ENCODE data around the gene RAP2A.
A peak's percentile ranks its signal among the peaks of the same experiment; 100 is the strongest.

The RAP2A gene

DNA sequence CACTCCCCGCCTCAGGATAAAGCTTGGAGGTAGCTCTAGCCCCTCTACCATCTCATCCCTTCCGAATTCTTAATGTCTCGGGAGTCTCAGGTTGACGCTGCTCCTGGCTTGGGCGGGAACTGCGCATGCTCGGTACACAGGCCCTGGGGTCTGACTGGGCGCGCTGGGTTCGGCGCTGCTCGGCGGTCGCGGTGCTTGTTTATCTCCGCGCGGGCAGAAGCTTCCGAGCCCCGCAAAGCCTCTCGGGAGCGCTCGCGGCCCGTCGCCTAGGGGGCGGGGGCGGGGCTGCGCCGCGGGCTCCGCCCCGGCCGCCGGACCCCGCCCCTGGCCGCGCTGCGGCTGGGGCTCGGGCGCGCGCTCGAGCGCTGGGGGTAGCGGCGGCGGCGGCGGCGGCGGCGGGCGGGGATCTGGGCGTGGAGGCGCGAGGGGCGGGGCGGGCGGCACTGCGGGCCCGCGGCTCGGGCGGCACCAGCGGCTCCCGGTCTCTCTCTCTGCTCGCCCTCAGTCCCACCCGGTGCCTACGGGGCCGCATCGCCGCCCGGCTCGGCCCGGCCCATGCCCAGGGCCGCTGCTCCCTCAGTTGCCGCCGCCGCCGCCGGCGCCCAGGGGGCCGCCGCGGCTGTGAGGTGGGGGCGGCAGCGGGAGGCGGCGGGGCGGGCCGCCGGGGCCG, at the start of gene RAP2A:
RAP2A (plus strand) TSS at position 443 of the 670 bp plus-strand sequence. CDS start 302 bp downstream, outside the sequence.
- peak; percentile 84 for DNase-seq

DNA sequence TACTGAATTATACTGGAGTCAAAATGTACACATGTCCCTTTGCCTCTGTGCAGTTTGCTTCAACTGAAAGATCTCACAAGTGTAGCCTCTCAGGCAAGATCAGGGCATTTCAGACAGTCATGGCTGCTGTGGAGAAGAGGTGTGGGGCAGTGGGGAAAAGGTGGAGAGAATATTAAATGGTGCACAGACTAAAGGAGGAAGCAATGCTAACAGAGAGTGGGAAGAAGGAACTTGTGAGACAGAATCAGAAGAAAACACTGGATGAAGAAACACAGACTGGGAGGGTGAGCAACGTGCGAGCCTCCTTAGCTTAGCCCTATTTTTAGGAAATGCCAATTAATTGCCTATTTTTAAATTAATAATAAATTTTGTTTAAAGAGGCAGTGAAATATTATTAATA, 49.6 kb upstream of the RAP2A start:
- DNase-seq, result no peak

DNA sequence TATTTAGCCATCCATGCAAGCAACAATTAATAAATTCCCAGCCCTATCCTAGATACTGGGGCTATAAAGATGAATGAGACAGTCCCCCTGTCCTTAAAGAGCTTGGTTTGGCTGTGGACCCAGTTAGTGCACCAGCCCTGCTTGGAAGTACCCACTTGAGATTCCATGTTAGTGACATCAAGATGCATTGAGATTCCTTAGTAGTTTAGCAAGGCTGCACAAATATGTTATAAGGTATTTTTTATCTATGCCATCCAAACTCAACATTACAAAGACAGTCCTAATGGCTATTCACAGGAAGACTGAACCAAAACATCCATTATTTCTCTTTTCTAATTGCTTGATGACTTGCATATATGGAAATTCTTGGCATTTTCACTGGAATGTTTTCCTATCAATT, 48.8 kb upstream of the RAP2A start:
- no peak for DNase-seq

DNA sequence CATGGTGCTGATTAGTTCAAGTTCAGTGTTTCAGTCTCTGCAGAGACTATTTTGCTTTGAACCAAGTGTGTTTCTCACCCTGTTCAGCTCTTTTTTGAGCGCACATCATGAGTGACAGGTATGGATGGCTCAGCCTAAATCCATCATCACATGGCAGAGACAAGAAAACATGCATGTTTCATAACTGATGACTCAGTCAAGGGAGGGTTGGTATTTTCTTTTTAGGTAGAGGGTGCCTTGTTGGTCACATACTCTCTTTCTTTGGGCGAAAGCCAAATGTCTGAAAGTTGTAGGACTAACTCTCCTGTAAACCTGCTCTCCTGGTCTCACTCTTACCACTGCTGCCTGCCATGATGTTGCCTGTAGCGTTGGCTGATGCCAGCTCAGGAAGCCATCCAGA, 48.1 kb upstream of the RAP2A start:
- no peak for DNase-seq

DNA sequence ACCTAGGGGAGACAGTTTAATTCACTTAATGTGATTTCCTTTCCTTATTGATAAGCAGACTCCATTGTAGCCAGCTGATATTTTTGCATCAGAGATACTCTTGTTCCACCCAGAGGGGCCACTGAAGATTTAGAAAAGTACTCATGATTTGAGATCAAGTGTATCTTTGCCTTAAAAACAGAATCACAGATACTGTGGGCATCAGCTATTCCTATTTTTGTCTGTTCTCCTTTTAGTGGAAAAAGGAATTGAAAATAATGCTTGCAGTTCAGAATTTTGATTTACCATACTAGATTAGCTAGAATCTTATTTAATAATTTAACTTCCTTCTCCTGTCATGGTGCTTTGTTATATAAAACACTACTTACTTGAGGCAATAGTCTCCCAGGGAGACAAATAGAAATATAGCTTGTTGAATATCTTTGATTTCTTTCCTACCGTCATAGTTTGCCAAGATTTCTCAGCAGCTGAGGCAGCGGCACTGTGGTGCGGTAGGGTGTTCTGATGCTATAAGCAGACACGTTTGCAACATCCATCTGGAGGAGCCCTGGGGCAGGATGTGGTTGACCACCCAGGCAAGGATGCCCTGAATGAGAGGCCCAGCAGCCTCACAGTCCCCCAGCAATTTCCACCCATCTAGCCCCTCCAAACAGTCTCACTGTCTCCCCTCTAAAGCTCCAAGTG, 47.0 kb upstream of the RAP2A start:
- DNase-seq, result no peak

DNA sequence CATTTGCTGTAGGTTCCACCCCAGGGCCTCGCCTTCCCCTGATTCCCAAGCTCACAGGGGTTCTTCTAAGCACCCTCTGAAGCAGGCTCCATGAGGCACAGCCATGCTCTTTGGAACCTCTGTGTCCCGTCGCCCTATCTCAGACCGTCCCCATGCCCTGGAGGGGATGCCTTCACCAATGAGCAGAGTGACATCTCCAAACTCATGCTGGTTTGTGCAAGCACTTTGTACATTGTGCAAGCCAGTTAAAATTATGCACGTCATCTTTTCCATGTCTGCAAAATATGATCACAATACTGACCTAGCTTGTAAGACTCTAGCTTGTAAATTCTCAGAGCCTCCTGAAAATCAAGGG, 46.5 kb upstream of the RAP2A start:
- DNase-seq, result no peak

DNA sequence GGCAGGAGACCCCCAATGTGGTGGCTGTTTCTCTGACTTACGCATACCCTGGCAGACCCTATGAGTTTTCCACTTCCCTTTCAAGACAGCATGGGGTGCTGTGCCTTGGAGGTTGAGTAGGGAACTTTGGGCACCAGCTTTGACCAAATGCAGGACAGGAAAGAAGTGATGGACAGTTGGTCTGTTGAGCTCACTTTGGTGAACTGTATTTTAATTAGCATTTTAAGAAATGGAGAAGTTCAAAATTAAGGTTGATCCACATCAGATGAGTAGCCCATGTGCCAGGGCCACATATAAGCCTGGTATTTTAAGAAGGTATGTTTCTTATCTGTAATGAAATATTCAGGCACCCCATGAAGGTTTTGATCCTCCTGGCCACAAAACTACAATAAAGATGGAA, 46.1 kb upstream of the RAP2A start:
- DNase-seq, result no peak

DNA sequence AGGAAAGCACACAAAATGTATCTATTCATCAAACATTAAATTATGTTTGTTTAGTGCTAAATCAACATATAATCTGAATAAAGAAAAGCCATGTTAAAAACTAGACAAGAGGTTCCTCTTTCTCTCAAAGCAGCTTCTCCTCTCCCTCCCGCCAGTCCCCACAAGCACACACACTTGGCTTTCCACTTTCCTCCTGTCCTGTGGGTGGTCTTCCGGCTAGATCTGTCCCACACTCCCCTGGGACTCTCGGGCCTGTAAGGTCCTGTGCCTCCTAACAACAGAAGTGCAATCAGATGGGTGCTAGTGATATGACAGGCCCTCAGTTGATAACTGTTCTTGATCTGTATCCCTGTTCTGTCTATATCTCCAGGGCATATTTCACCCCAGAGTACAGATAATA, 45.6 kb upstream of the RAP2A start:
- DNase-seq, result no peak

DNA sequence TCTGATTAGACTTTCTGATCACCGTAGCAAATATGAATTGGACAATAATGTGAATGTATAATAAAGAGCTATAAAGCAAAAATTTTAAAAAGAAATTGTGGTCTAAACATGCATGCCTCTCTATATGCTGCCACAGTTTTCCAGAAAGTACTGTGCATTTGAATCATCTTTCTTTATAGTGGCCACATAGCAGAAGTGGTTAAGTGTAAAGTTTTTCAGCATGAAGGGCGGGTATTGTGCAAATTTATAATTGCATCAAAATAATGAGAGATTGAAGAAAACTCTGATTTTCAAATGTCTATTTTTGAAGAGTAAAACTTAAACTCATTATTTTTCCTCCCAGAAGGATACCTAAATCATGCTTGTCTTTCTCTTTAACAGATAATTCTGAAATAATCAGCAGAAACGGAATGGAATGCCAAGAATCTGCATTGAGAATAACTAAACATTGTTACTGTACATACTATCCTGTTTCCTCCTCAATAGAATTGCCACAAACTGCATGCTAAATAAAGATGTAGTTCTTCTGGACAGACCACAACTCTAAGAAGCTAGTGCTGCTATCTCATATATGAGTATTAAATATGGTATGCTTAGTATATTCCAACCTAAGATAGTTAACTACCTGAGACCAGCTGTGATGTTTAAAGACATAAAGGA, 42.9 kb upstream of the RAP2A start:
- no peak for DNase-seq

DNA sequence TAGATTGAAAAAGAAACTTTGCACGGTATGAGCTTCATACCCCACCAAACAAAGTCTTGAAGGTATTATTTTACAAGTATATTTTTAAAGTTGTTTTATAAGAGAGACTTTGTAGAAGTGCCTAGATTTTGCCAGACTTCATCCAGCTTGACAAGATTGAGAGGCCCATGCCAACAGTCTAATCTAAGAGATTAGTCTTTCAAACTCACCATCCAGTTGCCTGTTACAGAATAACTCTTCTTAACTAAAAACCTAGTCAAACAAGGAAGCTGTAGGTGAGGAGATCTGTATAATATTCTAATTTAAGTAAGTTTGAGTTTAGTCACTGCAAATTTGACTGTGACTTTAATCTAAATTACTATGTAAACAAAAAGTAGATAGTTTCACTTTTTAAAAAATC, 41.9 kb upstream of the RAP2A start:
- no peak for DNase-seq

DNA sequence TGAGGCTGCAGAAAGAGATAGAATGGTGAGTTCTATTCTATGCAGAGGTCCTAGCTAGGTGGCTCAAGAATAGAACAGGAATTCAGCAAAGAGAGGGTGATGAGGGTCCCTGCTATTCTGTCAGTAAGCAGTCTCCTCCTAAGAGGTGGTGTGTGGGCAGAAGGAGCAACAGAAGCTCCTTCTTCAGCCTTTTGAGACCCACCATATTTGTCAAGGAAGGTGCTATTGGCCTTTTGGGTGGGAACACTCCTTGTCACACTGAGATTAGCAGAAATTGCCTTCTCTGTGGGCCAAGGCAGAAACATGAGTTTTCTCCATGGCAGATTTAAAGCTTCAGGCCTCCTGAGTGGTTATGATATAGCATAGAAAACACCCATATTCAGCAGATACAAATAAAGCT, 39.4 kb upstream of the RAP2A start:
- no peak for DNase-seq

DNA sequence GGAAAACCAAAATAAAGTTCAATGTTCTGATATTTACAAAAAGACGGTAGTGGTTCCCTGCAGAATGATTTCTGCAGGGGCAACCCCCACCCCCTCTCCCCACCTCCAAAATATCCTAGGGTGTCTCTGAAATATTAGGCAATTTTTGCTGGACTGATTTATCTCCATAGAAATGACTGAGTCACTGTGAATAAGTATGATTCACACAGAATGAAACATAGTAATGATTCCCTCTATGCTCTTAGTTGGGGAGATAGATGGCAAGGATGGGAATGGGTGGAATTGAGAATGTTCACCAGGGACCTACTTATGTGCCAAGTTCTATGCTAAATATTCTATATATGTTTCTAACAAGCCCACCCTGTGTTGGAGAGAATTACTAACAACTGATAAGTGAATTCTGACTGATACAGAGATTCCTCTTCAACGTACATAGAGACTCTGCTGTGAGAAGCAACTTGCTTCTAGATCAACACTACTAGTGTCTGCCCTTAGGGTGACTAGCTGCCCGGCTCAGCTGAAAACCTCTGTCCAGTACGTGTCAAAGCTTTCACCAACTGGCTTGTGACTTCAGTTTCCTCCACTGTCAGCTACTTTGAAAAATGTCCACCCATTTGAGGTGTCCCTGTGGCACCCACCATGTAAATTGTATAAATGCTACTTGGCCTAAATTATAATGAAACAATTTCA, 38.4 kb upstream of the RAP2A start:
- no peak for DNase-seq

DNA sequence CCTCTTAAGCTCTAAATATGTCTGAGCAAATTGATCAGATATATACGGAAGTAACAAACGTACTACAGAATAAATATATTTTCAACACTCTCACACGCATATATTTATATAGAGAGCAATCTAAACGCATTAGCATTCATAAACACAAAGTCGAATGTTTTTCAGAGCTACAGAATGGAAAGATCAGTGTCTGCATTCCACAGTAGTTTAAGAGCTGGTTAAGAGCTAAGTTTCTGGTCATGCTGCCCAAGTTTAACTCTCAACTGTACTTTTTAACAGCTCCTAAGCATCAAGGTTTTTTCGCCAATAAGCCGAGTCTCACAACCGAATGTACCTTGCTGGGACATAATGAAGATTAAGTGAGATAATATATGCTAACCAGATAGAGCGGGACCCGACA, 36.7 kb upstream of the RAP2A start:
- DNase-seq, result no peak

DNA sequence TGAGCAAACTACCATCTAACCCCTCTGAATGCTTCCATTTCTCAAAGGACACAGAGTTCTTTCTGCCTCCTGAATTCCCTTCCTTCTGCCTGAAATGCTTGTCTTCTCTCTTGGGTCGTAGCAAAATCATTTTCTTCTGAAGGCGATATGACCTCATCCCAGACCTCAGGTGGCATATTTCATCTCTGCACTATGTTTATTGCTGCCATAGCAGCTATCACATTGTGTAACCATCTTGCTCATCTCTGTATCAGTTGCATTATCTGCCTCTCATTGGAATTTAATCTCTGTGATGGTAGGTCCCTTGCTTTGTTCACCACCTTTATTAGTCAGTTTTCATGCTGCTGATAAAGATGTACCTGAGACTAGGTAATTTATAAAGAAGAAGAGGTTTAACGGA, 32.5 kb upstream of the RAP2A start:
- DNase-seq, result no peak

DNA sequence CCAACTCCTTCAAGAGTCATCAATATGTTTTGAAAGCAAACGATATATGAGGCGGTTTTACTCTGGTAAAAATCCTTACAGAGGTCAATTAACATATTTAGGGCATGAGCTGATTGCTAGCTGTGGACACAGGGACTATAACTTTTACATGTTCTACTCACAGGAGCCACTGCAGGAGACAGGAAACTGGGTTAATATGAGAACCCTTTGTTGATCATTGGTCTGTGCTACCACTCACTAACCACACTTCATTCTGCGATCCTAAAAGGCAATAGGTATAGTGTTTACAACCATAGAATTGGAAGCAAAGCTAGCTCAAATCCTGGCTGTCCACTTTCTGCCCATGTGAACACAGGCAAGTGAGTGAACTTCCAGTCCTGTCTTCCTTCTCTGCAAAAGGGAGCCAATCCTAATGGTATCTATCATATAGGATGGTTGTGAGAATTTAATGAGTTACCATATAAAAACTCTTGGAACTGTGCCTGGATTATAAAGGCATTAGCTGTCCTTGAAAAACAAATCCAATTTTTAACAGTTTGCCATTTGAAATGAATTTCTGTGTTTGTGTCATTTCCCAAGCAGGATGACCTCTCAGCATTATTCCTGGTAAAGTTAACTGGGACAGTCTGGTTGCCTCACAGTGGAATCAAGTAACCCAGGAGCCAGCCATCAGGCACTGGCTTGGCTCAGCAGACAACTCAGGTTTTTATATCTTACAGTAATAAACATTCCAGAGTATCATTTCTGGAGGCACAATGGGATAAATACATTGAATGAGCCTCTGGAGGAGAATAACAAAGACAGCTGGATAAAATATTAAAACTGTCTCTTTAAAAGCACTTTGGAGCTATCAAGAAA, 29.8 kb upstream of the RAP2A start:
- DNase-seq, result no peak

DNA sequence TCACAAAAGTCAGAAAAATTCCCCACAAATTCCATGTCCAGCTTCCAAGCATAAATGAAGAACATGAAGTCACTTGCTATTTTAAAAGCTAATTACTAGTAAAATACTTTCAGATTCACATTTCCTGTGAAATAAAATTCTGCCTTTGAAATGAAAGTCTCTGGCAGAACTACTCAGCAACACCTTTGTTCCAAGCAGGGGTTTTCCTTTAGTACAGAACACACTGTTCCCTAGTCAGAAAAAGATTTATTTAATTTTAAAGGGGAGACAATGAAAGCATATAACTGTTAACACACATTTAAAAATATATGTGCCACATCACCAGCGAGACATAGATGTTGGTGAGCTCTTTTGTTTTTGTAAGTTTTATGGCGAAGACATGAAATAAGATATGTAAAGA, 26.4 kb upstream of the RAP2A start:
- no peak for DNase-seq

DNA sequence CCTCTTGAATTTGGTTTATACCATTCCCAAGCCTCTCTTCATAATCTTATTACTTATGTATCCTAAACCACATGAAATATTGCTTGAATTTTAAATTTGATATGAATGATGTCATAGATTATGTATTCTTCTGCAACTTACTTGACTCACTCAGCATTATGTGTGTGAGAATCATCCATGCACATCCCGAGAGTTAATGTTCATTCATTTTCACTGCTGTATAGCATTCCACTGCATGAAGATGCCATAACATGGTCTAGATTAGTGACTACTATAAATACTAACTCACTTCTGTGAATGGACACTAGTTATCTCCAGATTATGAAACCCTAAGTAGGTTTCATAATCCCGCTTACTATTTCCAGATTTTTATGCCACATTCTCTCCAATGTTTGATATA, 25.0 kb upstream of the RAP2A start:
- DNase-seq, result no peak

DNA sequence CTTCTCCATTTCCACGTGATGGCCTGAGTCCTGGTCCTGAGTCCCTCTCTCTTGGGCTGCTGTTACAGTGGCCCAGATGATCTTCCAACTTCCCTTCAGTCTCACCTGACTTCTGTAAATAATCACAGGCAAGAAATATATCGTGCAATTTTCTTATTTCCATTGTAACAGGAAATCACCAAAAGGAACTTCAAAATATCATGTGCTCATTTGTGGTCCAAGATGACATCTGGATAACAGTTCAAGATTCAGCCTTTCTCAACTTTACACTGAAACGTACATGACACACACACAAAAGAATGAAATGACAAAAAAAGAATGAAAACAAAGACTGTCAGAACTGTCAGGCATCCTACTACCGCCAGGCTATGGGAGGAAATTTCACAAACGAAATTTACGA, 22.0 kb upstream of the RAP2A start:
- no peak for DNase-seq

DNA sequence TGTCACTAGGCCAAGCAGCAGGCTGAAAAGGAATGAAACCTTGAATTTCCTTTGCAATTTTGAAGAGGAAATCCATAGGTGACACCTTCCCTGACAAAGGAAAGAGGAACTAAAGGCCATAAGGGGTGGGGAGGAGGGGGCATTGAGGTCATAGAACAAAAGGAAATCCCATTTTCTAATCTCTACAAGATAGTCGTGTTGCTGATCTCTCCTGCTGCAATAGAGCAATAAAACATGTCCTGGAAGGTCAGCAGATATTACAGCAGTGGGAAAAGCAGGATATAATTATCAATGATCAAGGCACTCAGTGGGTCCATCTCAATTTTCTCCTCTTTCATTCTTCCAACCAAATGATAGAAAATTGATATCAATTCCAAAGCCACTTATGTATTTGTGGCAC, 20.3 kb upstream of the RAP2A start:
- DNase-seq, result no peak

DNA sequence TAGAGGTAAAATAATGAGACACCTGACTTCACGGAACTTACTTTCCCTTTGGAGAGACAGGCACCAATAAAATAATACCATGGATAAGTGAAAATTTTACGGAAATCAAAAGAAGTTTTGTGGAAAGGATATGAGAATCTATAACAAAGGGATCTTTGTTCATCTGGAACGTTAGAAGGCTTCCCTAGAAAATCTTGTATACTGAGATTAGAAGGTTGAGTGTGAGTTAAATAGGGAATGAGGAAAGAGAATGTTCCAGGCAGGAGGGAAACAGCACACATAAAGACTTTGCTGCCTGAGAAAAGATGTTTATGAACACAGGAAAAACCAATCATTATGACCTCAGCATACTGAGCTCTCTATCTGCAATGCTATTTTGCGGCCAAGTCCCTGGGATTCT, 19.6 kb upstream of the RAP2A start:
- DNase-seq, result no peak

DNA sequence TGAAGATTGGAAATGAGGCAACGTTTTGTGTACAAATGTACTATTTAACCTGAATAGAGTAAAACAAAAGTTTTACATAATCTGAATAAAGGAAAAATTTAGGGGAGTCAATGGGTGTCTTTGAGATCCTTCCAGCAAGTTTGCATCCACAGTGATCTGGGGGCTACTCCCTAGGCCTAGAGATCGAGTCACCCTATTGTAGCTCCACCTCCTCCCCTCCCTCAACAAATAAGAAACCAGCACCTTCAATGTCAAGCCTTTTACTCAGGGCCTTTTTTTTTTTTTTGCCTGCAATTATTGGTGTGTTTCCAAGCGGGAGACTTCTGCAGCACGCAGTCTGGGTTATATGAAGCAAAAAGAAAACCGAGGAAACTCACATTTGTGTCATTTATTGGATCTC, 16.3 kb upstream of the RAP2A start:
- no peak for DNase-seq

DNA sequence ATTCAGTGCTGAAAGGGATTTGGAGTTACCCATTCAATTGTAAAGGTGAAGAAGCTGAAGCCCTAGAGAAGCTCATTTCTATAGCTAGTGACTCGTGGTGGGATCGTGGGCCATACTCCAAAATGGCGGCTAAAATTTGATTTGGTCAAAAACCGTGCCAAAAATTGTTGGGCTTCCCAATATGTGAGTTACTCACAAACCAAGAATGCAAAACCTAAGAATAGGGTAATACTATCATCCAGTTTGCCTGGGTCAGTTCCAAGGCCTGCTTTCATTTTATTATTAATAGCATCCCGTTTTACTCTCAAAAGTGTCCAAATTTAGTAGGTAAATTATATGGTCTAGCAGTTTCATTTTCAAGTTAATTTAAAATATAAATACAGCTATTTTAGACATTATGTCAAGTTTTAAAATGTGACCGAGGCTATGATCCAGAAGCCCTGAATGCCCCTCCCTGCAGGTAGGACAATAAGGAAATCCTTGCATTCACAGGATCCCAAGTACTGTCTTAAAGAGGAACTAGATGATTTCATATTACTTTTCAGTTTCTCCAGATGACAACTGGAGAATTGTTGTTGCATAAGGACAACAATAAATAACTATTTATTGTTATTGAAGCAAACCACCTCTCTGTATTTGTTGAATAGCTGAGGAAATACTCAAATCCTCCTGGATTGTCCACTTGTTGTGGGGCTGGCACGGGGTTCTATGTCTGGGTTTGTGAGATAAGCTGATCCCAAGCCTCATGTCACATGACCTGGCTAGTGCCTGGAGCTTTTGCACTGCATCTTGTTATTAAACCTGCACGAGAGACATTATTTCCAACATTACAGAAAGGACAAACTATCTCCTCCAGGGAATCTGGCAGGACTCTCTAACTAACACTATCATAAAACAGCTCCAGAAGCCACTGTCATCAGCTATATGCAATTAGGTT, 11.6 kb upstream of the RAP2A start:
- no peak for DNase-seq
